Measurements from ENCODE around the gene BMPER. TPM values are rescaled to one million over a fixed set of nuclear protein-coding genes. Genes with fewer than 3 reads are reported as not detected.
A peak's percentile ranks its signal among the peaks of the same experiment; 100 is the strongest.

The BMPER gene
- total and polyA plus RNA-seq, 8 donors, result 7.4 to 47.7 (median 39.6) TPM

DNA sequence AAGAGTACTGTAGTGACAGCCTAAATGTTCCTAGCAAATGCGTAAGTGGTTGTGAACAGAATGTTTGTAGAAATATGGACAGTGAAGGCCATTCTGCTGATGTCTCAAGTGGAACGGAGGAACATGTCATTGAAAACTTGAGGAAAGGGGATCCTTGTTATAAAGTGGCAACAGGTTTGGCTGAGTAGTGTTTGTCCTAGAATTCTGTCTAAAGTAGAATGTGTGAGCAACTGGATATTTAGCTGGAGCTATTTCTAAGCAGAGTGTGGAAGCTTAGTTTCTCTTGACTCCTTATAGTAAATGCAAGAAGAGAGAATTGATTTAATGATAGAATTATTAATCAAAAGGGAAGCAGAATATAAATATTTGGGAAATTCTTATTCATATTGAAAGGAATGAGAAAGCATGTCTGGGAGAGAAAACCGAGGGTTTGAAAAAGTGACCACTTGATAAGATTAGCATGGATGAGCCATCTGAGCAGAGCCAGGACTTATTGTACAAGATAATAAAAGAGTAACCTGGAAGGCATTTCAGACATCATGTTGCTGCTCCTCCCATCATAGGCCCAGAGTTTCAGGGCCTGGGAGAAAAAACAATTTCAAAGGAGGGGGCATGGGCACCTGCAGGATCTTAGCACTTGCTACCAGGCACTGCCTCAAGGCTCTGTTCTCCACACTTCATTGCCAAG is 276.1 kb downstream of the BMPER start:
- DNase-seq, result no peak
- H3K4me1 ChIP-seq, result no peaks in the 10 kb centered on the region
- TF ChIP-seq, protein P1, sequence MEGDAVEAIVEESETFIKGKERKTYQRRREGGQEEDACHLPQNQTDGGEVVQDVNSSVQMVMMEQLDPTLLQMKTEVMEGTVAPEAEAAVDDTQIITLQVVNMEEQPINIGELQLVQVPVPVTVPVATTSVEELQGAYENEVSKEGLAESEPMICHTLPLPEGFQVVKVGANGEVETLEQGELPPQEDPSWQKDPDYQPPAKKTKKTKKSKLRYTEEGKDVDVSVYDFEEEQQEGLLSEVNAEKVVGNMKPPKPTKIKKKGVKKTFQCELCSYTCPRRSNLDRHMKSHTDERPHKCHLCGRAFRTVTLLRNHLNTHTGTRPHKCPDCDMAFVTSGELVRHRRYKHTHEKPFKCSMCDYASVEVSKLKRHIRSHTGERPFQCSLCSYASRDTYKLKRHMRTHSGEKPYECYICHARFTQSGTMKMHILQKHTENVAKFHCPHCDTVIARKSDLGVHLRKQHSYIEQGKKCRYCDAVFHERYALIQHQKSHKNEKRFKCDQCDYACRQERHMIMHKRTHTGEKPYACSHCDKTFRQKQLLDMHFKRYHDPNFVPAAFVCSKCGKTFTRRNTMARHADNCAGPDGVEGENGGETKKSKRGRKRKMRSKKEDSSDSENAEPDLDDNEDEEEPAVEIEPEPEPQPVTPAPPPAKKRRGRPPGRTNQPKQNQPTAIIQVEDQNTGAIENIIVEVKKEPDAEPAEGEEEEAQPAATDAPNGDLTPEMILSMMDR (IDR thresholded peaks at IDR 0.05), result no peak
- no peaks in the 10 kb centered on the region for H3K36me3 ChIP-seq
- ATAC-seq, result no peak
- no peaks in the 10 kb centered on the region for H3K27me3 ChIP-seq
- no peak overlapping the region for H3K27ac ChIP-seq
- H3K9me3 ChIP-seq, result peaks cover 0 to 8% of the 10 kb centered on the region in 2 donors
- intact Hi-C loops (cut with DNase I), result no loop called here
- H3K4me3 ChIP-seq, result no peak overlapping the region

DNA sequence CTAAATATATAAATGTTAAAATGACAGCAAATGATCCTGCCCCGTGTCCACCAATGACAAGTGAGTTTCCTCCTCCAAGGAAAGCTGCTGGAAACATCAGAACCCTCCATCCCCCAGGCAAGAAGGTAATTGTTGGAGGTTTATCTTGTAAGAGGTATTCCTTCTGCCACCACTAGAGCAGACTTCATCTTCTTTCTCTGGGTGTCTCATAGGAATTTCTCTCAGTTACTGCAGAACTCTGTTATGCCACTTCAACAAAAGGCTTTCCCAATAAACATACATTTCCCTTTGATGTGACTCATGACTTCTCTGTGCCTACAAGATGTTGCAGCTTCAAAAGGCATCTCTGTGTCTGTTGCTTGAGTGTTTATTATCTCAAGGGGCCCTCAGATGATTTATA is 279.1 kb downstream of the BMPER start:
- intact Hi-C loops (cut with DNase I), result no loop called here
- H3K36me3 ChIP-seq, result no peaks in the 10 kb centered on the region
- DNase-seq (no peak), ATAC-seq (no peak)
- no peaks in the 10 kb centered on the region for H3K27me3 ChIP-seq
- H3K4me1 ChIP-seq, result no peaks in the 10 kb centered on the region
- no peak overlapping the region for H3K4me3 ChIP-seq
- no peak overlapping the region for H3K27ac ChIP-seq
- TF ChIP-seq, protein P1 (IDR thresholded peaks at IDR 0.05), result no peak
- H3K9me3 ChIP-seq, result peaks cover 0 to 8% of the 10 kb centered on the region in 2 donors

DNA sequence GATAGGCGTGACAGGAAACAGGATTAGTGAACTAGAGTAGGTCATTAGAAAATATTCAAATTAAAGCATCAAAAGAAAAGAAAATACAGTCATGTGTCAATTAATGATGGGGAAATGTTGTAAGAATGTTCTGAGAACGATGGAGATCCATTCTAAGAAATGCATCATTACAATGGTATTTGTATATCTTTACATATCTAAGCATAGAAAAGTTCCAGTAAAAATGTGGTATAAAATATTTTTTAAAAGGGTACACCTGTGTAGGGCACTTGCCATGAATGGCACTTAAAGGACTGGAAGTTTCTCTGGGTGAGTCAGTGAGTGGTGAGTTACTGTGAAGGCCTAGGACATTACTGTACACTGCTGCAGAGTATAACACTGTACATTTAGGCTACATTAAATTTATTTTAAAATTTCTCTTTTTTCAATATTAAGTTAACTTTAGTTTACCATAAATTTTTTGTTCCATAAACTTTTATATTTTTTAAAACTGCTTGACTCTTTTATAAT is 282.5 kb downstream of the BMPER start:
- Histone ChIP-seq H3K4me3 (no peak overlapping the region), H3K9me3 (no peaks in the 10 kb centered on the region), H3K27ac (no peak overlapping the region), H3K4me1 (no peaks in the 10 kb centered on the region), H3K36me3 (no peaks in the 10 kb centered on the region), H3K27me3 (no peaks in the 10 kb centered on the region)
- ATAC-seq (peak; percentile 86), DNase-seq (no peak)
- TF ChIP-seq, protein P1 (IDR thresholded peaks at IDR 0.05), result no peak
- intact Hi-C loops (cut with DNase I), result no loop called here

DNA sequence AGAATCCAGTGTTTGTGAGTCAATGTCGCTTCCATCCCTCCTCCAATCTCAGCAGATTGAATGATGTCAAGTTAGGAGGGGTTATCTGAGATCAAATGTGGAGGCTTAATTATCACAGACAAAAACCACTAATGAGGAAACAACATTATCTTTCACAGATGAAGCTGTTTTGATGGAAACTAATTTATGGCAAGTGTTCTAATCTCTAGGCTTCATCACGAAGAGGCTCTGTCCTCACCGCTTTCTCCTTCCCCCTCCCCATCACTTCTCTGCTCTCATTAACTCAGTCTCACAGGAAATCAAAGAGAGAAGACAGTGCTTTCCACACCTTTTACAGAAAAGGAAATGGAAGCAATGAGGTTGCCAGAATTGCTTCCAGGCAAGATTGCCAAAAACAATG is 283.7 kb downstream of the BMPER start:
- ATAC-seq, result no peak
- TF ChIP-seq, protein P1 (IDR thresholded peaks at IDR 0.05), result no peak
- H3K4me1 ChIP-seq, result no peaks in the 10 kb centered on the region
- intact Hi-C loops (cut with DNase I), result no loop called here
- H3K27me3 ChIP-seq, result no peaks in the 10 kb centered on the region
- no peaks in the 10 kb centered on the region for H3K9me3 ChIP-seq
- no peak overlapping the region for H3K4me3 ChIP-seq
- H3K36me3 ChIP-seq, result no peaks in the 10 kb centered on the region
- no peak for DNase-seq
- H3K27ac ChIP-seq, result no peak overlapping the region

DNA sequence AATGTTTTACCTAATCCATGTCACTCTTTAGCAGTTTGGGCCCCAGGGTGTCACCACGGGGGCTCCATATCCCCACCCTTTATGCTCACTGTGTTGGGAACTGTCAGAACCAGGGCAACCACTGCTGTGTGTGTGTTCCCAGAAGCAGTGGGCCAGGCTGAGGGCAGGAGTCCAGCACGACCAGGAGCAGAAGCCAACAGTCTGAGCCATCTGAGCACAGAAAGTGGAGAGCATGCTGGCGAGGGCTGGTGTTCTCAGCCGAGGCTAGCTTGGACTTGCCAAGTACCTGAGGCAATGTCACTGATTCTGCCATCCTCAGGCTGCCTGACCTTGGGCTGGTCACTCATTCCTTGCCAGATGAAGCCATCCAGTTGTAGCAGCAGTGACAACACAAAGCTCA is 285.0 kb downstream of the BMPER start:
- no peaks in the 10 kb centered on the region for H3K36me3 ChIP-seq
- H3K27ac ChIP-seq, result no peak overlapping the region
- H3K4me3 ChIP-seq, result no peak overlapping the region
- H3K27me3 ChIP-seq, result no peaks in the 10 kb centered on the region
- no peaks in the 10 kb centered on the region for H3K4me1 ChIP-seq
- DNase-seq (no peak), ATAC-seq (no peak)
- TF ChIP-seq, protein P1 (IDR thresholded peaks at IDR 0.05), result no peak
- intact Hi-C loops (cut with DNase I), result no loop called here
- H3K9me3 ChIP-seq, result no peaks in the 10 kb centered on the region

Measured in left lung (tissue), 10 donors.